ENCODE measurements around the gene AGPAT4.

Gene AGPAT4

DNA sequence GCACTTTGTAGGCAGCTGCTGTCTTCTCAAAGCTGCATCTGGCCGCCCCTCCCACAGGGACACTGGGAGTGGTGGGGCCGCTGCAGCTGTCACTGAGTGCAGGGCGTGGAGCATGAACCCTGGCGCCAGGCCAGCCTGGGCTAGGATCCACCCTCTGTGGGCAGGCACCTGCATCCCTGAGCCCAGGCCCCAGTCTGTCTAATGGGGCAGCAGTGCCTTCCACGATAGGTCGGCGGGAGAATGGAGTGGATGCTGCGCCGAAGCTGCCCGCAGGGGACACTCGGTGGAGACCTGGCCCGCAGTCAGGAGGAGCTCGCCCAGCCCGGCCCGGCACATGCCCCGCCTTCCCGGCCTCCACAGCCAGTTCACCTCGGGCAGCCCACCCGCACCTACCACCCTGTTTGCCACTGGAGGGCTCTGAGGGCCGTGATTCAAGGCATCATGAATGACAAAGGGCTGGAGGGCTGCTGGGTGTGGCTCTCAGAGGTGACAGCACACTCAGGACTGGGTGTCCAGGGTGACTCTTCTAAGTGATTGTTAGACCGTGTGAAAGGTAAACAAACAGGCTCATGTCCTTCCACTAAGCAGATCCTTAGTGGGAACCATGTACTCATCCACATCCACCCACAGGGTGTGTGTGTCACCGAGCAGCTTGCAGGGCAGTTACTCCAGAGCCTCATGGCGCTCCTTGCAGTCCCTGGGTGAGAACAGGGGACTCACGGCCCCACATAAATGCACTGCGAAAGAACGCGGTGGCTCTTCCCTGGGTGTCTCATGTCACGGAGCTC is 133.9 kb downstream of the AGPAT4 start:
- Mint-ChIP-seq H3K27ac (no peak overlapping the region), H3K4me1 (peaks cover 16% of the 10 kb centered on the region)

DNA sequence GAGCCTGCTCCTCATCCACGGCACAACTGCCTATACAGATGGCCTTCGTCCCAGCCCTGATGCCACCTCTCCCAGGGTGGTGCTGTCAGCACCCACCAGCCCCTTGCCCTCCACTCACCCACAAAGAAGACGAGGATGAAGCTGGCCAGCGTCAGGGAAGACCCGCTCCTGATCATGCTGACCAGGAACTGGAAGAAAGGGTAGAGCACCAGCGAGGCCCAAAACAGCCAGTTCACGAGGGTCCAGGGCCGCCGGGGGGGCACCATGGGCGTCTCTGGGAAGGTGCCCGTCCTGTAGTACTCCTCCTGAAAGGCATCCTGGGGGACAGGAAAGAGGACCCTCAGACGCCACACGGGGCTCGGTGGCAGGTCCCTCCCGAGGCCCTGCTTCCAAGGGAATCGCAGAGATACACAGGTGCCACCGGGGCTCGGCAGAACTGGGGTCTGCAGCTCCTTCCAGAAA is 134.5 kb downstream of the AGPAT4 start:
- Mint-ChIP-seq H3K4me1 (peaks cover 20% of the 10 kb centered on the region), H3K9me3 (no peaks in the 10 kb centered on the region), H3K27ac (no peak overlapping the region), H3K4me3 (no peak overlapping the region), H3K36me3 (ENCODE audit: low read depth) (peaks cover 54% of the 10 kb centered on the region), H3K27me3 (ENCODE audit: low read depth) (no peaks in the 10 kb centered on the region)
- TF ChIP-seq, protein P1, sequence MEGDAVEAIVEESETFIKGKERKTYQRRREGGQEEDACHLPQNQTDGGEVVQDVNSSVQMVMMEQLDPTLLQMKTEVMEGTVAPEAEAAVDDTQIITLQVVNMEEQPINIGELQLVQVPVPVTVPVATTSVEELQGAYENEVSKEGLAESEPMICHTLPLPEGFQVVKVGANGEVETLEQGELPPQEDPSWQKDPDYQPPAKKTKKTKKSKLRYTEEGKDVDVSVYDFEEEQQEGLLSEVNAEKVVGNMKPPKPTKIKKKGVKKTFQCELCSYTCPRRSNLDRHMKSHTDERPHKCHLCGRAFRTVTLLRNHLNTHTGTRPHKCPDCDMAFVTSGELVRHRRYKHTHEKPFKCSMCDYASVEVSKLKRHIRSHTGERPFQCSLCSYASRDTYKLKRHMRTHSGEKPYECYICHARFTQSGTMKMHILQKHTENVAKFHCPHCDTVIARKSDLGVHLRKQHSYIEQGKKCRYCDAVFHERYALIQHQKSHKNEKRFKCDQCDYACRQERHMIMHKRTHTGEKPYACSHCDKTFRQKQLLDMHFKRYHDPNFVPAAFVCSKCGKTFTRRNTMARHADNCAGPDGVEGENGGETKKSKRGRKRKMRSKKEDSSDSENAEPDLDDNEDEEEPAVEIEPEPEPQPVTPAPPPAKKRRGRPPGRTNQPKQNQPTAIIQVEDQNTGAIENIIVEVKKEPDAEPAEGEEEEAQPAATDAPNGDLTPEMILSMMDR (IDR thresholded peaks at IDR 0.05; ENCODE audit: unreplicated experiment in 3 of 3): no peak

More for the DNA sequence above, 133.9 kb downstream of the AGPAT4 start:
- H3K4me3 Mint-ChIP-seq: no peak overlapping the region
- no peaks in the 10 kb centered on the region for H3K27me3 Mint-ChIP-seq (ENCODE audit: low read depth)
- H3K9me3 Mint-ChIP-seq: no peaks in the 10 kb centered on the region
- TF ChIP-seq, protein P1 (IDR thresholded peaks at IDR 0.05; ENCODE audit: unreplicated experiment in 3 of 3): no peak
- H3K36me3 Mint-ChIP-seq (ENCODE audit: low read depth): peaks cover 50% of the 10 kb centered on the region

DNA sequence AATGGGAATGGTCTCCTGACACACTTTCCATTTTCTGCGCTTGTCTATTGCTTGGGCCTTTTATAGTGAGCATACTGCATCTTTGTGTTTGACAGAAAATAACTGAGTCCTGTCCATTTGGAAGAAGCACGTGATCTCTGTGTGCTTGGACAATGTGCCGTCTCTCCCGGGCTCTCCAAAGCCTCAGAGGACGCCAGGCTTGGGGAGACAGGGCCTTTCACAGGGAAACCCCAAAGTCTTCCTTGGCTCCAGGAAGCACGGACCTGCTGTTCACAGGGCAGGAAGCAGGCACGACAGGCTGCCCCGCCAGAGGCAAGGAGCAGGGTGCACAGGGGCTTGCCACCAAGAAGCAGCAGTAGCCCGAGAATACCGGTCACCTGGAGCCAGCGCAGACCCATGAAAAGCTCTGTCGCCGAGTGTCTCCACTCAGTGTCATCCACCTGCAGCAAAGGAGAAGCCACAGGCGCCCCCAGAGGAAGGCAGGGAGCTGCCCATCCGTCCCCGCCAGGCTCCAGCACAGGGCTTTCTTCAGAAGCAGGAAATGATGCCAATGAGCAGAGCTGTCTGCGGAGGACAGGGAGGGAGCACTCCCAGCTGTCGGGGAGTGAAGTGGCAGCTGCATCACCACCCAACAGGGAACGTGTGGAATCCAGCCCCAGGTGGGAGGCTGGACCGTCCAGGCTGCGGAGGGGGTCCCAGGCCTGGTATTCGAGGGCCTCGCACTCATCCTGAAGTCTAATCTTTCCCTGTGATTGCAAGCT is 135.1 kb downstream of the AGPAT4 start:
- Mint-ChIP-seq H3K4me1 (peaks cover 26% of the 10 kb centered on the region), H3K27me3 (ENCODE audit: low read depth) (no peaks in the 10 kb centered on the region), H3K4me3 (no peak overlapping the region), H3K27ac (no peak overlapping the region), H3K9me3 (no peaks in the 10 kb centered on the region), H3K36me3 (ENCODE audit: low read depth) (peaks cover 54% of the 10 kb centered on the region)
- TF ChIP-seq, protein P1 (IDR thresholded peaks at IDR 0.05; ENCODE audit: unreplicated experiment in 3 of 3): no peak

DNA sequence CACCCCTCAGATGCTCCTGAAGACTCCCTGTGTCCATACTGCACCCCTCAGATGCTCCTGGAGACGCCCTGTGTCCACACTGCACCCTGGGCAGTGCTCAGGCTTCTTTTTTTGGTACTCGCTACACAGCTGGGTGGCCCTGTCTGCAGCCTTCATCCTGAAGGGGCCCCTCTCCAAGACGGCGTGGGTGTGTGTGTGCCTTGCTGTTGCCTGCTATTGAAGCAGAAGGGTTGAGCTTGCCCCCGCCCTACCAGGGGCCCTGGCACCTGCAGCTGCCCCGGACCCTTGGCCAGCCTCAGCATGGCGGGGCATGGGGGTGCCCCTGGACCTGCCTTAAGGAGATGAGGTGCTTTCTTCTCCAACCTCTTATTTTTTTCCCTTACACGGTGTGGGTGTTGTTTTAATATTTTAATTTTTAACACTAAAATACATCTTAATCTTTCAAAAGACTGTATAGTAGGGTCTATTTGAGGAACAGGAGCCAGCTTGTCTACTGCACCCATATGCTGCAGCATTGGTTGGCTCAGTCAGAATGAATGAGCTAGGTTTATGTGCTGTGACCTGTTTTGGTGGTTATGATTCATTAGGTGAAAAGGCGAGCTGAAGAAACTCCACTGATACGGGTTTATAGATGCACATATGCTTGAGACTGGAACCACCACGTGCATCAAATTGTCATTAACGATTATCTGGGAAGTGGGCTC is 135.9 kb downstream of the AGPAT4 start:
- Mint-ChIP-seq H3K4me3 (no peak overlapping the region), H3K27ac (no peak overlapping the region), H3K4me1 (peaks cover 32% of the 10 kb centered on the region), H3K9me3 (no peaks in the 10 kb centered on the region), H3K27me3 (ENCODE audit: low read depth) (no peaks in the 10 kb centered on the region), H3K36me3 (ENCODE audit: low read depth) (peaks cover 54% of the 10 kb centered on the region)
- TF ChIP-seq, protein P1 (IDR thresholded peaks at IDR 0.05; ENCODE audit: unreplicated experiment in 3 of 3): no peak

DNA sequence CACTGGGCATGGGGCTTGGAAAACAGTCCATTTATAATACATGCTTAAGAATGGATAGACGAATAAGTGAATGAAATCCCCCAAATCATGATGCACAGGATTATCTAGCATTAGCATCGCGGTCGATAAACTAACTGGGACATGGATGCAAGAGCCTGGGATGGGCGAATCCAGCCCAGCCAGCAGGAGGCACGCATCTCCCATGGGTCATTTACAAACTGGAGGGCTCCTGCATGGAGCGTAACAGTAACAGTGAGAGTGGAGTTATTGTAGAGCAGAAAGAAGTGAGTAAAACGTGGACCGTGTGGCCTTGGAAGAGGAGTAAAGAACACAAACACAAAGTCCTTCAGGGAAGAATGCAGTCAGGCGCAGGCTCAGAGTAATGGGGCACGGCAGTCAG is 136.5 kb downstream of the AGPAT4 start:
- H3K9me3 Mint-ChIP-seq: no peaks in the 10 kb centered on the region
- peaks cover 57% of the 10 kb centered on the region for H3K36me3 Mint-ChIP-seq (ENCODE audit: low read depth)
- peaks cover 32% of the 10 kb centered on the region for H3K4me1 Mint-ChIP-seq
- no peaks in the 10 kb centered on the region for H3K27me3 Mint-ChIP-seq (ENCODE audit: low read depth)
- no peak overlapping the region for H3K4me3 Mint-ChIP-seq
- TF ChIP-seq, protein P1 (IDR thresholded peaks at IDR 0.05; ENCODE audit: unreplicated experiment in 3 of 3): no peak
- no peak overlapping the region for H3K27ac Mint-ChIP-seq
